NT2/D1 (cell line): Measurements from ENCODE around the gene TRAF2.

Experiments
- DNase-seq: peaks from one replicate; pipeline ENCODE4 v3.0.0-alpha.2; 2011; ENCODE audit warnings: low read depth, low spot score
- H3K27me3 ChIP-seq: 2 replicates; pipeline ENCODE4 v1.6.0; 2011; ENCODE audit warnings: mild to moderate bottlenecking; ENCODE audit not compliant: insufficient read length, insufficient read depth
- H3K36me3 ChIP-seq: 2 replicates; pipeline ENCODE4 v1.6.1; 2011; ENCODE audit warnings: mild to moderate bottlenecking, low read length, mixed read lengths; ENCODE audit not compliant: insufficient read depth, insufficient read length
- H3K4me1 ChIP-seq: 2 replicates; pipeline ENCODE4 v1.5.1; 2011; ENCODE audit not compliant: insufficient read depth, insufficient read length
- H3K4me3 ChIP-seq: 2 replicates; pipeline ENCODE4 v1.5.1; 2011; ENCODE audit warnings: low read depth; ENCODE audit not compliant: insufficient read length
- H3K9ac ChIP-seq: 2 replicates; pipeline ENCODE4 v1.6.0; 2011; ENCODE audit warnings: low read depth; ENCODE audit not compliant: insufficient read length
- H3K9me3 ChIP-seq: 2 replicates; pipeline ENCODE4 v1.5.1; 2011; ENCODE audit warnings: mild to moderate bottlenecking, low read length; ENCODE audit not compliant: insufficient read depth
- SUZ12 ChIP-seq: IDR thresholded peaks from 2 replicates; pipeline ENCODE4 v1.6.1; 2011; ENCODE audit not compliant: insufficient read length, insufficient read depth; ENCODE audit errors: extremely low read depth
- YY1 ChIP-seq: IDR thresholded peaks from 2 replicates; pipeline ENCODE4 v1.6.1; 2011; ENCODE audit not compliant: insufficient read length, insufficient read depth
- ZNF274 ChIP-seq: IDR thresholded peaks from 2 replicates; pipeline ENCODE4 v1.6.1; 2011; ENCODE audit warnings: mild to moderate bottlenecking, low read depth, low read length

The TRAF2 gene

DNA sequence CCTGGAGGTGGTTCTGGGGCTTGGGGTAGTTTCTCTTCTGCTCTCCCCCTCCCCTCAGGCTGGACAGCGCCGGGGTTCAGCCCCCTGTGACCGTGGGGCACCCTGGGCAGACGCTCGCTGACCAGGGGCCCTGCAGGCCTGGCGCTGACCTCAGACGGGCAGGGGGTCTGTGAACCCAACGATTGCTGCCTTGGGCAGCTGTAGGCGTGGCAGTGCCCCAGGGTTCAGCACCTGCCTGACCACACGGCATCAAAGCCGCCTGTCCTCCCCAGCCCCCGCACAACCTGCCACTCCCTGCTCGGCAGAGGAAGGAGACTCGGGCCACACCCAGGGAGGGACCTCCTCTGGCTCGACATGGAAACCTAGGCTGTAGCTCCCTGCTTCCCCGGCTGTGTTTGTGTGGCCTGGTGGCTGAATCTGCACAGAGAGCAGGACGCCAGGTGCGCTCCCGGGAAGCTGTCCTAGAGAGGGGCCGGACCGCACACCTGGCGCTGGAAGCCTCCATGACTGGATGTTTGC, 77.9 kb downstream of the TRAF2 start:
- Histone ChIP-seq H3K36me3 (no peaks in the 10 kb centered on the region), H3K4me1 (peaks cover 27% of the 10 kb centered on the region), H3K27me3 (no peaks in the 10 kb centered on the region), H3K9me3 (no peaks in the 10 kb centered on the region), H3K9ac (peak overlapping the region; percentile 44), H3K4me3 (no peak overlapping the region)
- TF ChIP-seq SUZ12 (no peak), YY1 (no peak), ZNF274 (no peak)
- no peak for DNase-seq

DNA sequence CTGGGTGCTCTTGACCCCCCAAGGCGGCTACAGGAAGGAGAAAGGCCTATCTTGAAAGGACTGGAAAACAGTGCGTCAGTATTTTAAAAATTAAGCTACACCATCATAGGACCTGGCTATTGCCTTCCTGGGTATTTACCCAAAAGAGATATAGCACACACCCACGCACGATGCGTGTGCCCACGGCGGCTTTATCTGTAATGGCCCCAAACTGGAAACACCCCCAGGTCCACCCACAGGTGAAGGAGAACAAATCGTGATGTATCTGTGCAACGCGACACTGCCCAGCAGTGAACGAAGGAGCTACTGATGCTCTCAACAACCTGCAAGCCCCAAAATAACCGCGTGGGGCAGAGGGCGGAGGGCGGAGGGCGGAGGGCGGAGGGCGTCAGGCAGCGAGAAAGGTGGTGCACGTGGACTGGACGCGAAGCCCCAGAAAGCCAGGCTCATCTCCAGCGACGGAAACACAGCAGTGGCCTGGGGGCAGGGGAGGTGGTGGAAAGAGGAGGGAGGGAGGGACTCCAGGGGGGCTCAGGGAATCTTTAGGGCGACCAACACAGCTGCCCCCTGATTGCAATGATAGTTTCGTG, 78.6 kb downstream of the TRAF2 start:
- Histone ChIP-seq H3K4me3 (no peak overlapping the region), H3K9ac (peak overlapping the region; percentile 44), H3K27me3 (no peaks in the 10 kb centered on the region), H3K36me3 (no peaks in the 10 kb centered on the region), H3K4me1 (peaks cover 23% of the 10 kb centered on the region), H3K9me3 (no peaks in the 10 kb centered on the region)
- no peak for DNase-seq
- TF ChIP-seq SUZ12 (no peak), YY1 (no peak), ZNF274 (no peak)

- TF ChIP-seq ZNF274 (no peak), SUZ12 (no peak), YY1 (no peak)
- Histone ChIP-seq H3K4me1 (peaks cover 31% of the 10 kb centered on the region), H3K36me3 (no peaks in the 10 kb centered on the region), H3K9me3 (no peaks in the 10 kb centered on the region), H3K4me3 (no peak overlapping the region), H3K27me3 (no peaks in the 10 kb centered on the region), H3K9ac (peak overlapping the region; percentile 51)
- no peak for DNase-seq
Measured at GRCh38 chr9:136965771-136966484, 79.6 kb downstream of the TRAF2 start.

DNA sequence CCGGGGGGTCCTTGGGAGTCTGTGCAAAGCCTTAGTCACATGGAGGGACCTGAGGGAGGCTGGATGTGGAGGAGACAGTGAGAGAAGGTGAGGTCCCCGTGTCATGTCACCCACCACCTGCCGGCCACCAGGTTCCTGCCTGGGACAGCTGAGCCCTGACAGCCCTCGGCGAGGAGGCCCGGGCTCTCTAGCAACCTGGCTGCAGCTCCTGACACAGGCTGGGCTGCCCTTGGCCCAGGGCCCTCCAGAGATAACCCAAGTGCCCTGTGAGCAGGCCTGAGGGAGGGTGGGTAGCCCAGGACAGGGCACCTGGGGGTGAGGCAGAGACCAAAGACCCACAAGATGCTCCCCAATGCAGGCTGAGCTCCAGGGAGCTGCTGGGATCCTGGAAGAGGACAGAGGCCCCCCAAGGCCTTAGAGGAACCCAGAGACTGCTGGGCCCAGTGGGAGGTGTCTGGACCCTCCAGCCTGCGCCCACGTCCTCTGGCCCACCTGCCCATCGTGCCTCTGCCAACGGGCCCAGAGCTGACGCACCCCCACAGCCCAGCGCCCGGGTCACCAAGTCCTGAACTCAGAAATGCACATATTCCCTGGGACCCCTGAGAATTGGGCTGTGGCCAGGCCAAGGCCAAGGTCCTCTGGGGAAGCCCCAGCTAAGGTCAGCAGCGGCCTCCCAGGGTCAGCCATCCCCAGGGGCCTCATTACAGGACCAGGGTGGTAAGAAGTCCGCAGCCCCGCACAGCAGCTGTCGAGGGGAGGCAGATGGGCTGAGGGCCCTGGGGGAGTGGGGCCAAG, 82.2 kb downstream of the TRAF2 start:
- Histone ChIP-seq H3K4me3 (no peak overlapping the region), H3K4me1 (peaks cover 32% of the 10 kb centered on the region), H3K27me3 (no peaks in the 10 kb centered on the region), H3K36me3 (no peaks in the 10 kb centered on the region), H3K9ac (no peak overlapping the region), H3K9me3 (no peaks in the 10 kb centered on the region)
- DNase-seq, result no peak
- TF ChIP-seq ZNF274, result no peak
- TF ChIP-seq SUZ12, result no peak
- no peak for TF ChIP-seq YY1

DNA sequence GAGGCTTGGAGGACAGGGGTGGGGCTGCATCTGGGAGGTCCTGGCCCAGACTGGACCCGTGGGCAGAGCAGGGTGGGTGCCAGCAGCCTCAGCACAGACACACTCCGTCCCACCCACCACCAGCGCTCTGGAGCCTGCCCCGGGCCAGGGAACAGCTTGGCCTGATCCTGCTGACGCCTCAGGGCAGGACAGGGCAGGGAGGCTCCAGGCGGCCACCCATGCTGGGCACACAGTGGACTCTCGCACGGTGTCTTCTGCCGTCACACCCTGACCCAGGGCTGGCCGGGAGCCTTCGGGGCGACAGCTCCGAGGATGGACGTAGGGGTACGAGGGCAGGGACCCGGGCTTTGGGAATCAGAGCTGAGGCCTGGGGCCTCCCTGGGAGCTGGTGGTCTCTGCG, 82.8 kb downstream of the TRAF2 start:
- peaks cover 30% of the 10 kb centered on the region for H3K4me1 ChIP-seq
- no peaks in the 10 kb centered on the region for H3K9me3 ChIP-seq
- no peak for DNase-seq
- H3K27me3 ChIP-seq, result no peaks in the 10 kb centered on the region
- H3K9ac ChIP-seq, result no peak overlapping the region
- TF ChIP-seq ZNF274, result no peak
- no peak for TF ChIP-seq YY1
- no peak for TF ChIP-seq SUZ12
- H3K36me3 ChIP-seq, result no peaks in the 10 kb centered on the region
- no peak overlapping the region for H3K4me3 ChIP-seq

DNA sequence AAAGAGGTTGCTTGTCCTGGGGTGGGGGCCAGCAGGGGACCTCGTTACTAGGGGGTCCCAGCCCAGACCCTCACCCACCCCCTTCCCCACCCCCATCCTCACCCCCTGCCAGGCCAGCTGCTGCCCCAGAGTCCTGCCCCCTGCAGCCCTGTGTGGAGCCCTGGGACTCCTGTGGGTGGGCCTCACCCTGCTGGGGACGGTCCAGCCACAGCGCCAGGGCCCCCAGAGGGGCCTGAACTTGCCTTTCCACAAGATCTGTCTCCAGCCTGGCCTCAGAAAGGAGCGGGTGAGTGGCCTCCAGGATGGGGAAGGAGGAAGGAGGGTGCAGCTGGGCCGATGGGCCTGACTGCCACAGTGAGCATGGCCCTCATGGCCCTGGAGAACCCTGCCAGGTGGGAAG, 83.5 kb downstream of the TRAF2 start:
- Histone ChIP-seq H3K4me3 (no peak overlapping the region), H3K36me3 (no peaks in the 10 kb centered on the region), H3K9me3 (no peaks in the 10 kb centered on the region), H3K9ac (peak overlapping the region; percentile 67), H3K27me3 (no peaks in the 10 kb centered on the region), H3K4me1 (peaks cover 23% of the 10 kb centered on the region)
- TF ChIP-seq YY1, result no peak
- no peak for DNase-seq

- TF ChIP-seq ZNF274 (no peak), SUZ12 (no peak), YY1 (no peak)
- Histone ChIP-seq H3K36me3 (no peaks in the 10 kb centered on the region), H3K4me3 (no peak overlapping the region), H3K27me3 (no peaks in the 10 kb centered on the region), H3K9ac (peak overlapping the region; percentile 67), H3K4me1 (peaks cover 23% of the 10 kb centered on the region), H3K9me3 (no peaks in the 10 kb centered on the region)
- no peak for DNase-seq
Measured at GRCh38 chr9:136970361-136970760, 84.0 kb downstream of the TRAF2 start.
